H1 (cell line): ENCODE data around the gene HK1. TPM values are rescaled to one million over a fixed set of nuclear protein-coding genes. Genes with fewer than 3 reads are reported as not detected.

ENCODE experiments used
- CTCF ChIA-PET: fragments of 300-600 bp; sonication (Branson Sonifier 250); formaldehyde crosslinking; loops from one replicate; lab custom pipeline; 2021; ENCODE audit not compliant: partially characterized antibody; lab: Charles Lee
- POLR2A ChIA-PET: fragments of 300-600 bp; sonication (Branson Sonifier 250); formaldehyde crosslinking; loops from one replicate; lab custom pipeline; 2021; ENCODE audit warnings: inconsistent platforms; ENCODE audit not compliant: partially characterized antibody; lab: Charles Lee
- DNase-seq, 2 experiments: peaks; one replicate each; pipeline versions ENCODE4 v3.0.0 to v3.0.0-alpha.2; 2010 to 2022; ENCODE audit warnings: low spot score in 2 of 2, low read depth in 1 of 2, mixed read lengths in 1 of 2
- FAIRE-seq: peaks from 2 replicates; lab custom pipeline; 2011; peaks lifted over from hg19 to GRCh38; lab: Jason Lieb, UNC
- H2AFZ ChIP-seq: 2 replicates; pipeline ENCODE4 v1.8.1; 2012; ENCODE audit warnings: low read length, inconsistent platforms
- H2AK5ac ChIP-seq: 2 replicates; pipeline ENCODE4 v1.6.1; 2013; ENCODE audit warnings: low read depth, low read length
- H2BK120ac ChIP-seq: replicated peaks from 2 replicates; pipeline ENCODE3; 2013; ENCODE audit warnings: low read depth, low read length, inconsistent platforms
- H2BK12ac ChIP-seq: 2 replicates; pipeline ENCODE4 v1.6.1; 2013; ENCODE audit warnings: low read depth, low read length
- H2BK15ac ChIP-seq: 2 replicates; pipeline ENCODE4 v1.6.1; 2013; ENCODE audit warnings: low read length
- H2BK20ac ChIP-seq: 2 replicates; pipeline ENCODE4 v1.6.1; 2013; ENCODE audit warnings: low read length
- H2BK5ac ChIP-seq: 2 replicates; pipeline ENCODE4 v1.6.1; 2013; ENCODE audit warnings: low read depth, low read length
- H3K14ac ChIP-seq: 2 replicates; pipeline ENCODE4 v1.6.1; 2013; ENCODE audit warnings: inconsistent platforms; ENCODE audit not compliant: insufficient read length
- H3K18ac ChIP-seq: 2 replicates; pipeline ENCODE4 v1.6.1; 2013; ENCODE audit warnings: low read length; ENCODE audit errors: extremely low read depth
- H3K23ac ChIP-seq: 2 replicates; pipeline ENCODE4 v1.6.1; 2013; ENCODE audit warnings: inconsistent platforms; ENCODE audit not compliant: insufficient read length
- H3K23me2 ChIP-seq: 2 replicates; pipeline ENCODE4 v1.6.1; 2013; ENCODE audit warnings: low read depth, low read length
- H3K27ac ChIP-seq: 2 replicates; pipeline ENCODE4 v1.6.1; 2011; ENCODE audit warnings: low read depth, low read length, inconsistent platforms
- H3K27me3 ChIP-seq, 4 experiments: replicated peaks in 1 of 4; 1 replicate in 1 of 4; 2 replicates in 3 of 4; pipeline versions ENCODE4 v1.6.1 to v1.8.1; 2011 to 2013; ENCODE audit warnings: low read length in 3 of 4, mild to moderate bottlenecking in 3 of 4, inconsistent platforms in 2 of 4, mixed read lengths in 2 of 4, moderate library complexity in 1 of 4; ENCODE audit not compliant: control insufficient read depth in 3 of 4, insufficient read depth in 3 of 4; ENCODE audit errors: extremely low read depth in 1 of 4
- H3K36me3 ChIP-seq, 4 experiments: 2 replicates each; pipeline versions ENCODE4 v1.6.1 to v1.8.1; 2011 to 2013; ENCODE audit warnings: mild to moderate bottlenecking in 4 of 4, low read length in 3 of 4, moderate library complexity in 2 of 4, control low read depth in 1 of 4, inconsistent platforms in 1 of 4; ENCODE audit not compliant: insufficient read depth in 4 of 4, control insufficient read depth in 2 of 4
- H3K4ac ChIP-seq: replicated peaks from 2 replicates; pipeline ENCODE3; 2013; ENCODE audit warnings: low read length, low read depth, mixed read lengths, inconsistent platforms; ENCODE audit not compliant: insufficient read length
- H3K4me1 ChIP-seq, 4 experiments: replicated peaks in 1 of 4; 1 replicate in 1 of 4; 2 replicates in 3 of 4; pipeline versions ENCODE4 v1.6.1 to v1.8.1; 2011 to 2013; ENCODE audit warnings: low read length in 3 of 4, inconsistent platforms in 2 of 4, mixed read lengths in 1 of 4; ENCODE audit not compliant: insufficient read depth in 4 of 4, control insufficient read depth in 3 of 4
- H3K4me2 ChIP-seq, 2 experiments: 2 replicates each; pipeline versions ENCODE4 v1.6.1 to v1.8.1; 2011 to 2013; ENCODE audit warnings: low read depth in 2 of 2, low read length in 2 of 2, control low read depth in 1 of 2, inconsistent platforms in 1 of 2, mild to moderate bottlenecking in 1 of 2; ENCODE audit not compliant: insufficient read depth in 1 of 2
- H3K4me3 ChIP-seq, 4 experiments: fragments of 200-600, 300-600 bp in 1 of 4; sonication (generic), shearing (Covaris generic), sonication (Bioruptor Twin) in 1 of 4; 2 replicates each; pipeline versions ENCODE4 v1.5.1 to v1.8.1; 2011 to 2016; ENCODE audit warnings: low read length in 4 of 4, low read depth in 3 of 4, control low read depth in 2 of 4, inconsistent platforms in 2 of 4, mild to moderate bottlenecking in 2 of 4, mixed read lengths in 1 of 4, moderate library complexity in 1 of 4; ENCODE audit not compliant: insufficient read depth in 2 of 4; ENCODE audit errors: extremely low read depth in 1 of 4
- H3K56ac ChIP-seq: replicated peaks from 2 replicates; pipeline ENCODE3; 2013; ENCODE audit warnings: low read depth, mild to moderate bottlenecking, mixed read lengths, low read length, inconsistent platforms; ENCODE audit not compliant: insufficient read length
- H3K79me1 ChIP-seq: 2 replicates; pipeline ENCODE4 v1.6.1; 2013; ENCODE audit warnings: low read depth, low read length, control low read depth
- H3K79me2 ChIP-seq, 2 experiments: 2 replicates each; pipeline versions ENCODE4 v1.6.1 to v1.8.1; 2012 to 2013; ENCODE audit warnings: low read length in 2 of 2, mild to moderate bottlenecking in 2 of 2, inconsistent platforms in 1 of 2; ENCODE audit not compliant: insufficient read depth in 2 of 2, control insufficient read depth in 1 of 2
- H3K9ac ChIP-seq, 4 experiments: replicated peaks in 1 of 4; 1 replicate in 1 of 4; 2 replicates in 3 of 4; pipeline versions ENCODE4 v1.6.1 to v1.8.1; 2011 to 2013; ENCODE audit warnings: low read depth in 3 of 4, low read length in 3 of 4, control low read depth in 2 of 4, mild to moderate bottlenecking in 2 of 4, moderate library complexity in 2 of 4, inconsistent platforms in 1 of 4; ENCODE audit errors: extremely low read depth in 1 of 4
- H3K9me3 ChIP-seq, 2 experiments: 2 replicates each; pipeline versions ENCODE4 v1.6.1 to v1.8.1; 2012 to 2013; ENCODE audit warnings: mild to moderate bottlenecking in 2 of 2, moderate library complexity in 2 of 2, control low read depth in 1 of 2, inconsistent platforms in 1 of 2, low read depth in 1 of 2, low read length in 1 of 2, mixed read lengths in 1 of 2; ENCODE audit not compliant: insufficient read depth in 2 of 2
- H4K20me1 ChIP-seq, 2 experiments: replicated peaks in 1 of 2; 2 replicates each; pipeline versions ENCODE3 to v1.8.1; 2011 to 2013; ENCODE audit warnings: inconsistent platforms in 2 of 2, low read length in 2 of 2, mild to moderate bottlenecking in 1 of 2; ENCODE audit not compliant: insufficient read depth in 2 of 2, control insufficient read depth in 1 of 2
- H4K5ac ChIP-seq: 2 replicates; pipeline ENCODE4 v1.6.1; 2013; ENCODE audit warnings: low read length, low read depth, mixed read lengths, inconsistent platforms; ENCODE audit not compliant: insufficient read length
- H4K8ac ChIP-seq: 2 replicates; pipeline ENCODE4 v1.8.0; 2013; ENCODE audit warnings: mild to moderate bottlenecking, moderate library complexity, low read length, inconsistent platforms; ENCODE audit not compliant: insufficient read depth; ENCODE audit errors: extremely low read depth
- H4K91ac ChIP-seq: replicated peaks from 2 replicates; pipeline ENCODE3; 2013; ENCODE audit warnings: low read length, mixed read lengths, inconsistent platforms; ENCODE audit not compliant: insufficient read length
- ASH2L ChIP-seq: fragments of 200-600, 300-600 bp; sonication (generic); IDR thresholded peaks from one replicate; pipeline ENCODE4 v1.7.1; 2017; ENCODE audit warnings: low read length
- BCL11A ChIP-seq, 2 experiments: IDR thresholded peaks; one replicate each; pipeline ENCODE4 v1.6.1; 2011; ENCODE audit warnings: low read depth in 2 of 2, low read length in 2 of 2, mild to moderate bottlenecking in 2 of 2
- CBX8 ChIP-seq: fragments of 300-800, 300-1000 bp; sonication (generic); IDR thresholded peaks from 2 replicates; pipeline ENCODE4 v1.7.1; 2016; ENCODE audit warnings: low read depth, low read length, borderline replicate concordance
- CHD1 ChIP-seq: IDR thresholded peaks from 2 replicates; pipeline ENCODE4 v1.6.1; 2012; ENCODE audit warnings: low read depth, low read length, improper control_type of control experiment
- POLR2A ChIP-seq, 2 experiments: IDR thresholded peaks; 1 replicate in 1 of 2; 2 replicates in 1 of 2; pipeline ENCODE4 v1.6.1; 2011; ENCODE audit warnings: low read depth in 2 of 2, low read length in 2 of 2, mild to moderate bottlenecking in 2 of 2; ENCODE audit errors: control extremely low read depth in 1 of 2
- RNF2 ChIP-seq: fragments of 200-900, 300-1000 bp; sonication (generic); IDR thresholded peaks from 2 replicates; pipeline ENCODE4 v1.7.1; 2016; ENCODE audit warnings: borderline replicate concordance, low read depth, mild to moderate bottlenecking, antibody characterized with exemption, low read length; ENCODE audit not compliant: poor library complexity, severe bottlenecking; ENCODE audit errors: missing control alignments
- SUZ12 ChIP-seq: fragments of 200-600 bp; sonication (generic); IDR thresholded peaks from 2 replicates; pipeline ENCODE4 v1.6.1; 2012; ENCODE audit warnings: mild to moderate bottlenecking, inconsistent platforms, low read length, moderate library complexity, mixed read lengths
- YY1 ChIP-seq: IDR thresholded peaks from 2 replicates; pipeline ENCODE4 v1.6.1; 2011; ENCODE audit warnings: low read depth, mild to moderate bottlenecking, low read length
- WGBS, 2 experiments: shearing (Covaris generic) in 1 of 2; methylation state at CpG; one replicate each; pipeline versions ENCODE4 v1.1.6 to v1.1.7; 2013 to 2015; ENCODE audit warnings: low lambda C conversion rate in 2 of 2, mixed read lengths in 2 of 2, inconsistent platforms in 1 of 2, low coverage in 1 of 2, missing lambda C conversion rate in 1 of 2; ENCODE audit not compliant: insufficient replicate concordance in 2 of 2, insufficient coverage in 1 of 2, insufficient read length in 1 of 2; ENCODE audit errors: extremely low coverage in 1 of 2, missing lambda C conversion rate in 1 of 2; 5-methylcytosine and 5-hydroxymethylcytosine counted together
- polyA plus RNA-seq, 7 experiments: library from polyadenylated mRNA; depleted of rRNA in 3 of 7; stranded (reverse) in 5 of 7; unstranded in 2 of 7; fragments of >200 nt in 5 of 7; fragments of 200-250 nt in 2 of 7; gene quantifications; 1 replicate in 5 of 7; 2 replicates in 1 of 7; 4 replicates in 1 of 7; pipeline versions ENCODE4 v1.2.1 to v1.2.3, GENCODE V29; 2011 to 2013; ENCODE audit warnings: missing spikeins in 2 of 7, mixed read lengths in 2 of 7
- total RNA-seq: library from RNA; stranded (reverse); fragmentation: NEBNext Ultra II Directional; extraction: Animal tissue kit (Norgen Biotek cat#: 25700); gene quantifications from 2 replicates; pipeline ENCODE4 v1.2.1, GENCODE V29; 2021
- TF ChIP-seq, protein P1 (sequence below): IDR thresholded peaks from 2 replicates; pipeline ENCODE4 v1.6.1; 2012; ENCODE audit warnings: low read length, inconsistent platforms

HK1 gene
- total and polyA plus RNA-seq, 2 of the 8 experiments (the other 6 are each of a cell fraction or from before 2014, with no cell fraction given) = 55.8 to 247 TPM

DNA sequence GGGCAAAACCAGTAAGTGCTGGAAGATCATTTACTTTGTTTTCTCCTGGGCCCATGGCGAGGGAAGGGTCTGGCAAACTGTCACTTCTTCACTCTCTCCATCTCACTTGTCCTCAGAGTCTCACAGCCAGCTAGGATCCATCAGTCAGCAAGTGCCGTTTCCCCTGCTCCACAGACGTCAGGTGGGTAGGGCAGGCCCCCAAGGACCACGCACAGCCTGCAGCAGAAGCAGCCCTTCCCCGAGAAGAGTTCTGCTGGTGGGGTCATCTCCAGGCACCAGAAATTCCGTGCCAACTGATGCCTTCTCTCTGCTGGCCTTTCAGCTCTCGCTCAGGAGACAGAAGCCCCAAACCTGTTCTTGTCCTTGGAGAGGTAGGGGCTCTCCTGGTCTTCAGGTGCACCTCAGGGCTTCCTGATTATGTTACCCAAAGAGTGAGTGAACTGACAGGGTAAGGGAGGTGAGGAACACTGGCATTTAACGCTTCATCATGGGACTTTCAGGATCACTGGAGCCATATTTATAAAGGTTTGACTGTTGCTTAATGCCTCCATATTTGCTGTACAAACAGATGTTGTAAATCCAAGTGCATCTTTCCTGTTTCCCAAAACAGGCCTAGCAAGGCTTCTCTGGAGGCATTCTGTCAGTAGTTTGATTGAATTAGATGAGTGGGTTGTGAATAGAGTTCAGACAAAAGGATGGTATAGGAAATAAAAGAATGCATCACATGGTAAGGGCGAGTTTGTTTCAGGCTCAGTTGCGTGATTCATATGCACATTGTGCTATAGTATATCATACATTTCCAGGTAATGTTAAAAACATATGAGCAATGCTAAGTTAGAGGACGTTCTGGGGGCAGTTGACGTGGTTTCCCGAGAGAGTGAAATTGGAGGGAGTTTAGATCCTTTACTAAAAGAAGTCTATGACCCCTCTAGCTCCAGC lies 159.3 kb downstream of the HK1 start:
- no peak for DNase-seq
- WGBS, 2 experiments = 83% methylated on average over 13 of the region's 13 CpGs; no CpG with 5 or more reads in 1 of the 2 experiments
- no peak overlapping the region for H2BK12ac ChIP-seq
- TF ChIP-seq BCL11A (IDR thresholded peaks at IDR 0.05; ENCODE audit: low read depth in 2 of 2, low read length in 2 of 2) = no peak
- TF ChIP-seq, protein P1, sequence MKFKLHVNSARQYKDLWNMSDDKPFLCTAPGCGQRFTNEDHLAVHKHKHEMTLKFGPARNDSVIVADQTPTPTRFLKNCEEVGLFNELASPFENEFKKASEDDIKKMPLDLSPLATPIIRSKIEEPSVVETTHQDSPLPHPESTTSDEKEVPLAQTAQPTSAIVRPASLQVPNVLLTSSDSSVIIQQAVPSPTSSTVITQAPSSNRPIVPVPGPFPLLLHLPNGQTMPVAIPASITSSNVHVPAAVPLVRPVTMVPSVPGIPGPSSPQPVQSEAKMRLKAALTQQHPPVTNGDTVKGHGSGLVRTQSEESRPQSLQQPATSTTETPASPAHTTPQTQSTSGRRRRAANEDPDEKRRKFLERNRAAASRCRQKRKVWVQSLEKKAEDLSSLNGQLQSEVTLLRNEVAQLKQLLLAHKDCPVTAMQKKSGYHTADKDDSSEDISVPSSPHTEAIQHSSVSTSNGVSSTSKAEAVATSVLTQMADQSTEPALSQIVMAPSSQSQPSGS = no peak
- no peak for TF ChIP-seq ASH2L
- no peak for TF ChIP-seq RNF2
- TF ChIP-seq YY1 = no peak
- TF ChIP-seq POLR2A (IDR thresholded peaks at IDR 0.05; ENCODE audit: control extremely low read depth in 1 of 2, low read depth in 2 of 2, low read length in 2 of 2) = no peak
- no peak for TF ChIP-seq CBX8
- no peak for TF ChIP-seq CHD1
- no peak for TF ChIP-seq SUZ12

More for the DNA sequence above, 159.3 kb downstream of the HK1 start:
- Histone ChIP-seq H3K18ac (no peak overlapping the region), H3K23me2 (no peaks in the 10 kb centered on the region; the same call in 1 of the 2 replicates), H2BK15ac (no peak overlapping the region), H2BK20ac (no peak overlapping the region), H4K5ac (no peak overlapping the region), H2BK120ac (no peak overlapping the region), H3K56ac (no peak overlapping the region), H4K20me1 (no peaks in the 10 kb centered on the region), H3K4me2 (no peak overlapping the region), H4K8ac (no peak overlapping the region), H3K14ac (no peak overlapping the region), H3K4ac (no peak overlapping the region), H2BK5ac (no peak overlapping the region), H3K9ac (no peak overlapping the region), H4K91ac (no peak overlapping the region), H2AFZ (no peak overlapping the region), H3K23ac (no peak overlapping the region), H3K27ac (no peak overlapping the region), H3K27me3 (no peaks in the 10 kb centered on the region), H2AK5ac (no peak overlapping the region), H3K4me3 (no peak overlapping the region), H3K9me3 (no peaks in the 10 kb centered on the region), H3K79me1 (no peaks in the 10 kb centered on the region), H3K36me3 (no peaks in the 10 kb centered on the region), H3K4me1 (no peaks in the 10 kb centered on the region), H3K79me2 (no peaks in the 10 kb centered on the region)
- ChIA-PET CTCF (interaction anchor here (0.8 to 2.7 kb wide), 6 partner anchors 9 to 199 kb away, joined by 3 to 21 read pairs (median 5); partner anchors contain the start of gene TSPAN15), POLR2A (no interaction called here)
- FAIRE-seq = no peak
